HCT116 (cell line): ENCODE results near the gene SLC10A6.

Source experiments
- ATF3 ChIP-seq: IDR thresholded peaks from 2 replicates; pipeline ENCODE4 v1.6.1; 2012
- CTCF ChIP-seq, 3 experiments: fragments of 200-600 bp in 1 of 3; sonication (generic) in 1 of 3; IDR thresholded peaks in 2 of 3; conservative IDR thresholded peaks in 1 of 3; 2 replicates each; pipeline ENCODE4 v1.5.1; 2012 to 2017; ENCODE audit warnings: low read depth in 2 of 3, low read length in 2 of 3, antibody characterized with exemption in 1 of 3, borderline replicate concordance in 1 of 3, control low read depth in 1 of 3, mild to moderate bottlenecking in 1 of 3, mixed read lengths in 1 of 3, mixed run types in 1 of 3, moderate library complexity in 1 of 3; ENCODE audit not compliant: insufficient read depth in 1 of 3
- ELF1 ChIP-seq: IDR thresholded peaks from 2 replicates; pipeline ENCODE4 v1.6.1; 2012; ENCODE audit warnings: low read depth, borderline replicate concordance
- EZH2 ChIP-seq: fragments of 200-600 bp; sonication (generic); IDR thresholded peaks from 2 replicates; pipeline ENCODE4 v1.6.1; 2017; ENCODE audit warnings: antibody characterized with exemption, mixed run types
- JUND ChIP-seq: IDR thresholded peaks from 2 replicates; pipeline ENCODE4 v1.6.1; 2012
- POLR2A ChIP-seq: IDR thresholded peaks from 2 replicates; pipeline ENCODE4 v1.7.0; 2011; ENCODE audit warnings: borderline replicate concordance; ENCODE audit not compliant: insufficient read depth, insufficient read length; ENCODE audit errors: extremely low read depth
- POLR2AphosphoS5 ChIP-seq: IDR thresholded peaks from 2 replicates; pipeline ENCODE4 v1.6.1; 2011; ENCODE audit warnings: mild to moderate bottlenecking, low read depth, low read length, moderate library complexity
- RAD21 ChIP-seq: IDR thresholded peaks from 2 replicates; pipeline ENCODE4 v1.6.1; 2012; ENCODE audit warnings: low read depth, mild to moderate bottlenecking

GRCh38 chr4:86816501-86817273 lies 32.5 kb downstream of the SLC10A6 start:
- no peak for TF ChIP-seq CTCF (IDR thresholded peaks at IDR 0.05 in 2 of 3, conservative IDR thresholded peaks at IDR 0.05 in 1 of 3; ENCODE audit: borderline replicate concordance in 1 of 3, insufficient read depth in 1 of 3, low read depth in 2 of 3, low read length in 2 of 3)
- no peak for TF ChIP-seq RAD21
- no peak for TF ChIP-seq ELF1
- no peak for TF ChIP-seq POLR2AphosphoS5
- TF ChIP-seq POLR2A: no peak
- TF ChIP-seq ATF3: no peak
- no peak for TF ChIP-seq JUND
- TF ChIP-seq EZH2: no peak
